HCT116 (cell line): Measurements from ENCODE around the gene ADIRF. TPM values are rescaled to one million over a fixed set of nuclear protein-coding genes. Genes with fewer than 3 reads are reported as not detected.

Experiments used
- ATAC-seq: fragments of 200-7000 bp; cut with Tn5 transposase; 2 replicates; pipeline ENCODE4 v1.9.1; 2020; ENCODE audit warnings: mild to moderate bottlenecking, moderate library complexity
- BruUV-seq: library from RNA; stranded (reverse); fragments of 400-500 nt; replicated peaks from 2 replicates; lab custom pipeline; 2021; lab: Mats Ljungman, UMichigan
- CTCF ChIA-PET: fragments of 300-600 bp; sonication (Branson Sonifier 250); formaldehyde crosslinking; loops from one replicate; lab custom pipeline; 2021; ENCODE audit warnings: antibody characterized with exemption; lab: Charles Lee
- POLR2A ChIA-PET: fragments of 300-600, 350-600 bp; sonication (Branson Sonifier 250); formaldehyde crosslinking; loops from one replicate; lab custom pipeline; 2021; ENCODE audit warnings: antibody characterized with exemption; lab: Charles Lee
- RAD21 ChIA-PET, 2 experiments: fragments of 300-600 bp; sonication (Branson Sonifier 250); formaldehyde crosslinking; loops; one replicate each; lab custom pipeline; 2023; ENCODE audit warnings: low total read pairs in 2 of 2; ENCODE audit not compliant: uncharacterized antibody in 2 of 2, unreplicated experiment in 2 of 2, low non-redundant PET in 1 of 2; lab: Charles Lee
- DNase-seq: peaks from one replicate; pipeline ENCODE4 v3.0.0-alpha.2; 2010; ENCODE audit warnings: low read depth, low spot score
- H2AFZ ChIP-seq: fragments of 200-600 bp; shearing (Covaris generic), sonication (generic); 2 replicates; pipeline ENCODE4 v1.6.1; 2017; ENCODE audit warnings: low read depth, mixed run types, mixed read lengths, antibody characterized with exemption, low read length; ENCODE audit not compliant: poor library complexity, severe bottlenecking
- H3K27ac ChIP-seq: 2 replicates; pipeline ENCODE4 v1.5.1; 2012; ENCODE audit warnings: low read depth, low read length
- H3K27me3 ChIP-seq: fragments of 200-600 bp; sonication (generic); 2 replicates; pipeline ENCODE4 v1.6.1; 2016; ENCODE audit warnings: mixed run types, low read length, mixed read lengths; ENCODE audit not compliant: insufficient read depth
- H3K36me3 ChIP-seq, 2 experiments: fragments of 200-500 bp in 1 of 2; fragments of 200-600 bp in 1 of 2; sonication (Bioruptor generic) in 1 of 2; sonication (generic) in 1 of 2; 2 replicates each; pipeline versions ENCODE4 v1.5.1 to v1.6.1; 2014 to 2016; ENCODE audit warnings: low read length in 2 of 2, inconsistent platforms in 1 of 2, mixed read lengths in 1 of 2, mixed run types in 1 of 2; ENCODE audit not compliant: insufficient read depth in 2 of 2, control insufficient read depth in 1 of 2
- H3K4me1 ChIP-seq, 2 experiments: fragments of 200-600 bp in 1 of 2; sonication (generic) in 1 of 2; 2 replicates each; pipeline versions ENCODE4 v1.5.1 to v1.6.1; 2012 to 2017; ENCODE audit warnings: low read length in 2 of 2, inconsistent platforms in 1 of 2, mild to moderate bottlenecking in 1 of 2, mixed read lengths in 1 of 2, mixed run types in 1 of 2, moderate library complexity in 1 of 2; ENCODE audit not compliant: insufficient read depth in 2 of 2, control insufficient read depth in 1 of 2
- H3K4me2 ChIP-seq: fragments of 200-600 bp; sonication (generic); 2 replicates; pipeline ENCODE4 v1.6.1; 2017; ENCODE audit warnings: mixed run types, low read length, mixed read lengths
- H3K4me3 ChIP-seq, 2 experiments: fragments of 200-600 bp in 1 of 2; sonication (generic) in 1 of 2; replicated peaks in 1 of 2; 2 replicates each; pipeline ENCODE4 v1.5.1; 2011 to 2016; ENCODE audit warnings: low read length in 2 of 2, control low read depth in 1 of 2, low read depth in 1 of 2, mild to moderate bottlenecking in 1 of 2, mixed read lengths in 1 of 2, mixed run types in 1 of 2
- H3K79me2 ChIP-seq: fragments of 200-600 bp; sonication (generic); 2 replicates; pipeline ENCODE4 v1.6.1; 2017; ENCODE audit warnings: mild to moderate bottlenecking, mixed run types, low read length, moderate library complexity, mixed read lengths; ENCODE audit not compliant: insufficient read depth
- H3K9ac ChIP-seq: fragments of 200-600 bp; sonication (generic); 2 replicates; pipeline ENCODE4 v1.6.1; 2016; ENCODE audit warnings: low read length, mixed read lengths
- H3K9me2 ChIP-seq: fragments of 200-600 bp; sonication (generic), shearing (Covaris generic); 2 replicates; pipeline ENCODE4 v1.6.1; 2017; ENCODE audit warnings: mixed run types, mild to moderate bottlenecking, moderate library complexity; ENCODE audit not compliant: insufficient read depth
- H3K9me3 ChIP-seq, 2 experiments: fragments of 200-500 bp in 1 of 2; fragments of 200-600 bp in 1 of 2; sonication (Bioruptor generic) in 1 of 2; sonication (generic) in 1 of 2; 2 replicates each; pipeline ENCODE4 v1.6.1; 2014 to 2017; ENCODE audit warnings: low read length in 2 of 2, mixed read lengths in 2 of 2, inconsistent platforms in 1 of 2, low read depth in 1 of 2, mild to moderate bottlenecking in 1 of 2, mixed run types in 1 of 2, moderate library complexity in 1 of 2; ENCODE audit not compliant: control insufficient read depth in 1 of 2, insufficient read depth in 1 of 2
- H4K20me1 ChIP-seq: fragments of 200-600 bp; sonication (generic), shearing (Covaris generic); 2 replicates; pipeline ENCODE4 v1.6.1; 2017; ENCODE audit warnings: mixed run types, mild to moderate bottlenecking, moderate library complexity; ENCODE audit not compliant: insufficient read depth
- CTCF ChIP-seq, 3 experiments: fragments of 200-600 bp in 1 of 3; sonication (generic) in 1 of 3; IDR thresholded peaks in 2 of 3; conservative IDR thresholded peaks in 1 of 3; 2 replicates each; pipeline ENCODE4 v1.5.1; 2012 to 2017; ENCODE audit warnings: low read depth in 2 of 3, low read length in 2 of 3, antibody characterized with exemption in 1 of 3, borderline replicate concordance in 1 of 3, control low read depth in 1 of 3, mild to moderate bottlenecking in 1 of 3, mixed read lengths in 1 of 3, mixed run types in 1 of 3, moderate library complexity in 1 of 3; ENCODE audit not compliant: insufficient read depth in 1 of 3
- EGR1 ChIP-seq: IDR thresholded peaks from 2 replicates; pipeline ENCODE4 v1.6.1; 2012; ENCODE audit warnings: low read depth
- POLR2A ChIP-seq: IDR thresholded peaks from 2 replicates; pipeline ENCODE4 v1.7.0; 2011; ENCODE audit warnings: borderline replicate concordance; ENCODE audit not compliant: insufficient read depth, insufficient read length; ENCODE audit errors: extremely low read depth
- TCF7L2 ChIP-seq: IDR thresholded peaks from 2 replicates; pipeline ENCODE4 v1.7.0; 2011; ENCODE audit warnings: borderline replicate concordance, inconsistent platforms; ENCODE audit not compliant: insufficient read depth, insufficient read length; ENCODE audit errors: extremely low read depth
- ZBTB33 ChIP-seq: IDR thresholded peaks from 2 replicates; pipeline ENCODE4 v1.6.1; 2011; ENCODE audit warnings: mild to moderate bottlenecking, low read length, moderate library complexity; ENCODE audit not compliant: insufficient replicate concordance; ENCODE audit errors: extremely low read depth
- intact Hi-C: fragments of 100-400 bp; cut with micrococcal nuclease; formaldehyde crosslinking; loops from 2 replicates; pipeline ENCODE4 v1.10.0; 2022
- total RNA-seq: library from RNA; stranded (reverse); gene quantifications from one replicate; pipeline ENCODE4 v1.2.1, GENCODE V29; 2021; ENCODE audit not compliant: unreplicated experiment

Gene ADIRF
- total RNA-seq, 1 experiment from 2014 or later: 448 TPM

GRCh38 chr10:86953747-86954680, 14.3 kb upstream of the ADIRF start:
- Histone ChIP-seq H2AFZ (no peak overlapping the region), H3K36me3 (no peaks in the 10 kb centered on the region)
- RAD21 ChIA-PET: no interaction called here
- no peak for TF ChIP-seq ZBTB33
- TF ChIP-seq EGR1: no peak
- TF ChIP-seq CTCF (IDR thresholded peaks at IDR 0.05 in 2 of 3, conservative IDR thresholded peaks at IDR 0.05 in 1 of 3; ENCODE audit: borderline replicate concordance in 1 of 3, insufficient read depth in 1 of 3, low read depth in 2 of 3, low read length in 2 of 3): no peak
- TF ChIP-seq POLR2A: peak; percentile 23
- peak; percentile 53 for TF ChIP-seq TCF7L2
- TF ChIP-seq, all 23 proteins: peak for 2
- H3K9me2 ChIP-seq: no peaks in the 10 kb centered on the region
- intact Hi-C loops: no loop called here
- no TSS peak for BruUV-seq
- no peaks in the 10 kb centered on the region for H3K27me3 ChIP-seq
- H4K20me1 ChIP-seq: no peaks in the 10 kb centered on the region
- H3K9me3 ChIP-seq: peaks cover 0 to 4% of the 10 kb centered on the region in 2 experiments; a peak in 1 of 4 replicates
- H3K4me2 ChIP-seq: peak overlapping the region; percentile 19
- POLR2A ChIA-PET: interaction anchor here (1.0 to 1.8 kb wide), 3 partner anchors 12 to 16 kb away, joined by 4 to 6 read pairs (median 5); partner anchors contain the start of gene ADIRF
- no peaks in the 10 kb centered on the region for H3K79me2 ChIP-seq
- CTCF ChIA-PET: interaction anchor here (0.6 to 1.8 kb wide), 2 partner anchors 13 to 270 kb away, joined by 4 to 5 read pairs; no protein-coding TSS in a partner anchor
- DNase-seq (no peak), ATAC-seq (no peak)
- peak overlapping the region; percentile 24 for H3K27ac ChIP-seq
- no peak overlapping the region for H3K4me3 ChIP-seq
- H3K4me1 ChIP-seq: peaks cover 23 to 47% of the 10 kb centered on the region in 2 experiments
- H3K9ac ChIP-seq: no peak overlapping the region
